Measurements from ENCODE around the gene JADE2.
"Not testable (repeated sequence)": the region's sequence is repeated elsewhere in the genome, so short reads cannot be mapped to it uniquely, and the experiment has no call there.

Gene JADE2

GRCh38 chr5:134511796-134512660, 13.4 kb upstream of the JADE2 start:
- H2AFZ ChIP-seq (ENCODE audit: low read depth, low read length): no peak overlapping the region
- H3K9ac ChIP-seq (ENCODE audit: low read length): peak overlapping the region; percentile 19
- H2BK12ac ChIP-seq (ENCODE audit: low read length in 2 of 2): peak overlapping the region in 1 of 2 experiments; percentile 60
- peak overlapping the region; percentile 5 for H4K8ac ChIP-seq (ENCODE audit: low read length)
- 51% methylated on average over 7 of the region's 7 CpGs for WGBS
- no peak overlapping the region for H2BK120ac ChIP-seq (ENCODE audit: low read depth, low read length)
- peak overlapping the region; percentile 1 to 53 for H3K4ac ChIP-seq (ENCODE audit: low read depth in 1 of 2, low read length in 2 of 2)
- peak overlapping the region; percentile 14 for H4K91ac ChIP-seq (ENCODE audit: low read length)
- H3K9me3 ChIP-seq (ENCODE audit: control insufficient read depth, low read length): no peaks in the 10 kb centered on the region
- H3K18ac ChIP-seq (ENCODE audit: low read depth in 1 of 2, low read length in 2 of 2): peak overlapping the region; percentile 7 to 75
- no peaks in the 10 kb centered on the region for H3K27me3 ChIP-seq (ENCODE audit: control insufficient read depth in 1 of 2, insufficient read depth in 1 of 2, low read length in 2 of 2)
- peaks cover 28% of the 10 kb centered on the region for H3K4me1 ChIP-seq (ENCODE audit: control insufficient read depth, insufficient read depth, low read depth, low read length)
- peak; percentile 85 for DNase-seq
- peak overlapping the region; percentile 66 for H3K27ac ChIP-seq (ENCODE audit: low read length, poor library complexity, severe bottlenecking)
- no peak overlapping the region for H2BK5ac ChIP-seq (ENCODE audit: low read depth, low read length, poor library complexity, severe bottlenecking)
- peak overlapping the region in 1 of 2 experiments; percentile 26 for H3K14ac ChIP-seq (ENCODE audit: low read length in 2 of 2)
- no peaks in the 10 kb centered on the region for H3K36me3 ChIP-seq (ENCODE audit: control insufficient read depth in 1 of 2, insufficient read depth in 2 of 2, low read depth in 1 of 2, low read length in 2 of 2)
- H3K23ac ChIP-seq (ENCODE audit: low read length in 2 of 2): no peak overlapping the region
- H3K79me1 ChIP-seq (replicated peaks; ENCODE audit: low read length, poor library complexity, severe bottlenecking): no peaks in the 10 kb centered on the region
- no peak overlapping the region for H2BK15ac ChIP-seq (ENCODE audit: low read depth, poor library complexity, severe bottlenecking)
- peak overlapping the region; percentile 18 for H2AK5ac ChIP-seq (ENCODE audit: low read length, severe bottlenecking)
- H3K4me3 ChIP-seq (ENCODE audit: insufficient read depth in 1 of 2, low read depth in 1 of 2, low read length in 2 of 2): no peak overlapping the region
- H3K4me2 ChIP-seq (ENCODE audit: low read length, poor library complexity, severe bottlenecking): no peak overlapping the region

DNA sequence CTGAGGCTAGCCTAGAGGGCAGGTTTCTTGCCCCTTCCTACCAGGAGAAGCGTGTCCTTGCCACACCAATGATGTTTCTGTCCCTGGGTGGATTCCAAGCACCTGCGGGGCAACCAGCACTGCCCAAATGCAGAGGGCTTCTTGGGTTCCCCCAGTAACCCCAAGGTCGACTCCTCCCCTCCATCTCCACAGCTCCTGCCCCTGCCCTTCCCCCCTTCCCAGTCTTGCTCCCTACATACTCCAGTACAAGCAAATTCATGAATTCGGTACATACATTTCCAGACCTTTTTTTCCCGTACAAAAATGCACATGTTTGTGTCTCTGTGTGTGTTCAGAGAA, 12.8 kb upstream of the JADE2 start:
- Histone ChIP-seq H3K4me2 (ENCODE audit: low read length, poor library complexity, severe bottlenecking) (no peak overlapping the region), H4K91ac (ENCODE audit: low read length) (no peak overlapping the region), H3K4me3 (ENCODE audit: insufficient read depth in 1 of 2, low read depth in 1 of 2, low read length in 2 of 2) (no peak overlapping the region), H3K23ac (ENCODE audit: low read length in 2 of 2) (no peak overlapping the region), H3K9ac (ENCODE audit: low read length) (peak overlapping the region; percentile 19), H4K8ac (ENCODE audit: low read length) (no peak overlapping the region), H2BK15ac (ENCODE audit: low read depth, poor library complexity, severe bottlenecking) (no peak overlapping the region), H3K9me3 (ENCODE audit: control insufficient read depth, low read length) (no peaks in the 10 kb centered on the region), H2AFZ (ENCODE audit: low read depth, low read length) (no peak overlapping the region), H3K79me1 (replicated peaks; ENCODE audit: low read length, poor library complexity, severe bottlenecking) (no peaks in the 10 kb centered on the region), H2AK5ac (ENCODE audit: low read length, severe bottlenecking) (peak overlapping the region; percentile 18), H3K14ac (ENCODE audit: low read length in 2 of 2) (peak overlapping the region in 1 of 2 experiments; percentile 26), H3K4me1 (ENCODE audit: control insufficient read depth, insufficient read depth, low read depth, low read length) (peaks cover 25% of the 10 kb centered on the region), H2BK120ac (ENCODE audit: low read depth, low read length) (no peak overlapping the region), H3K18ac (ENCODE audit: low read depth in 1 of 2, low read length in 2 of 2) (peak overlapping the region in 1 of 2 experiments; percentile 75), H3K27me3 (ENCODE audit: control insufficient read depth in 1 of 2, insufficient read depth in 1 of 2, low read length in 2 of 2) (no peaks in the 10 kb centered on the region), H3K27ac (ENCODE audit: low read length, poor library complexity, severe bottlenecking) (no peak overlapping the region), H3K36me3 (ENCODE audit: control insufficient read depth in 1 of 2, insufficient read depth in 2 of 2, low read depth in 1 of 2, low read length in 2 of 2) (no peaks in the 10 kb centered on the region), H3K4ac (ENCODE audit: low read depth in 1 of 2, low read length in 2 of 2) (no peak overlapping the region), H2BK5ac (ENCODE audit: low read depth, low read length, poor library complexity, severe bottlenecking) (no peak overlapping the region), H2BK12ac (ENCODE audit: low read length in 2 of 2) (peak overlapping the region in 1 of 2 experiments; percentile 60)
- no peak for DNase-seq
- WGBS: 92% methylated on average over 3 of the region's 5 CpGs

GRCh38 chr5:134515801-134516200, 9.7 kb upstream of the JADE2 start:
- Histone ChIP-seq H3K4me1 (ENCODE audit: control insufficient read depth, insufficient read depth, low read depth, low read length) (peaks cover 18% of the 10 kb centered on the region), H3K79me1 (replicated peaks; ENCODE audit: low read length, poor library complexity, severe bottlenecking) (no peaks in the 10 kb centered on the region), H4K8ac (ENCODE audit: low read length) (no peak overlapping the region), H3K9ac (ENCODE audit: low read length) (no peak overlapping the region), H3K27ac (ENCODE audit: low read length, poor library complexity, severe bottlenecking) (no peak overlapping the region), H3K4ac (ENCODE audit: low read depth in 1 of 2, low read length in 2 of 2) (peak overlapping the region in 1 of 2 experiments; percentile 42), H3K14ac (ENCODE audit: low read length in 2 of 2) (no peak overlapping the region), H2AFZ (ENCODE audit: low read depth, low read length) (no peak overlapping the region), H2BK15ac (ENCODE audit: low read depth, poor library complexity, severe bottlenecking) (peak overlapping the region; percentile 54), H3K27me3 (ENCODE audit: control insufficient read depth in 1 of 2, insufficient read depth in 1 of 2, low read length in 2 of 2) (peaks cover 0 to 3% of the 10 kb centered on the region in 2 experiments), H3K4me3 (ENCODE audit: insufficient read depth in 1 of 2, low read depth in 1 of 2, low read length in 2 of 2) (no peak overlapping the region), H2AK5ac (ENCODE audit: low read length, severe bottlenecking) (no peak overlapping the region), H3K36me3 (ENCODE audit: control insufficient read depth in 1 of 2, insufficient read depth in 2 of 2, low read depth in 1 of 2, low read length in 2 of 2) (no peaks in the 10 kb centered on the region), H4K91ac (ENCODE audit: low read length) (no peak overlapping the region), H3K23ac (ENCODE audit: low read length in 2 of 2) (no peak overlapping the region), H3K18ac (ENCODE audit: low read depth in 1 of 2, low read length in 2 of 2) (no peak overlapping the region), H3K9me3 (ENCODE audit: control insufficient read depth, low read length) (no peaks in the 10 kb centered on the region), H2BK12ac (ENCODE audit: low read length in 2 of 2) (no peak overlapping the region), H2BK120ac (ENCODE audit: low read depth, low read length) (no peak overlapping the region), H2BK5ac (ENCODE audit: low read depth, low read length, poor library complexity, severe bottlenecking) (no peak overlapping the region), H3K4me2 (ENCODE audit: low read length, poor library complexity, severe bottlenecking) (no peak overlapping the region)
- WGBS: 95% methylated on average over 5 of the region's 5 CpGs
- no peak for DNase-seq

DNA sequence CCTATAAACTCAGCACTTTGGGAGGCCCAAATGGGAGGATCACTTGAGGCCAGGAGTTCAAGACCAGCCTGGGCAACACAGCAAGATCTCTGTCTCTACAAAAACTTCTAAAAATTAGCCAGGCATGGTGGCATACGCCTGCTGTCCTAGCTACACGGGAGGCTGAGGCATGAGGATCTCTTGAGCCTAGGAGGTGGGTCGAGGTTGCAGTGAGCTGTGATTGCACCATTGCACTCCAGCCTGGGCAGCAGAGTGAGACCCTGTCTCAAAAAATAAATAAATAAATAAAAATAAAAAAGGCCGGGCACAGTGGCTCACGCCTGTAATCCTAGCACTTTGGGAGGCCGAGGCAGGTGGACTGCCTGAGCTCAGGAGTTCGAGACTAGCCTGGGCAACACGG, 8.5 kb upstream of the JADE2 start:
- H3K9ac ChIP-seq (ENCODE audit: low read length); H3K4me3 ChIP-seq (ENCODE audit: insufficient read depth in 1 of 2, low read depth in 1 of 2, low read length in 2 of 2); H3K9me3 ChIP-seq (ENCODE audit: control insufficient read depth, low read length); H2AK5ac ChIP-seq (ENCODE audit: low read length, severe bottlenecking); H2AFZ ChIP-seq (ENCODE audit: low read depth, low read length); H2BK120ac ChIP-seq (ENCODE audit: low read depth, low read length); DNase-seq; H4K8ac ChIP-seq (ENCODE audit: low read length); H3K4me2 ChIP-seq (ENCODE audit: low read length, poor library complexity, severe bottlenecking); H3K14ac ChIP-seq (ENCODE audit: low read length in 2 of 2); H3K36me3 ChIP-seq (ENCODE audit: control insufficient read depth in 1 of 2, insufficient read depth in 2 of 2, low read depth in 1 of 2, low read length in 2 of 2); H3K79me1 ChIP-seq (replicated peaks; ENCODE audit: low read length, poor library complexity, severe bottlenecking); H2BK15ac ChIP-seq (ENCODE audit: low read depth, poor library complexity, severe bottlenecking); H2BK12ac ChIP-seq (ENCODE audit: low read length in 2 of 2); H3K4me1 ChIP-seq (ENCODE audit: control insufficient read depth, insufficient read depth, low read depth, low read length); H3K18ac ChIP-seq (ENCODE audit: low read depth in 1 of 2, low read length in 2 of 2); H3K27ac ChIP-seq (ENCODE audit: low read length, poor library complexity, severe bottlenecking); H4K91ac ChIP-seq (ENCODE audit: low read length); H3K4ac ChIP-seq (ENCODE audit: low read depth in 1 of 2, low read length in 2 of 2); H3K23ac ChIP-seq (ENCODE audit: low read length in 2 of 2); H2BK5ac ChIP-seq (ENCODE audit: low read depth, low read length, poor library complexity, severe bottlenecking); H3K27me3 ChIP-seq (ENCODE audit: control insufficient read depth in 1 of 2, insufficient read depth in 1 of 2, low read length in 2 of 2): not testable (repeated sequence)
- 95% methylated on average over 7 of the region's 8 CpGs for WGBS

All from mesenchymal stem cell (in vitro differentiated cells and primary cell).